K562 (cell line): ENCODE measurements around the gene ATL2. TPM values are rescaled to one million over a fixed set of nuclear protein-coding genes. Genes with fewer than 3 reads are reported as not detected.
A peak's percentile ranks its signal among the peaks of the same experiment; 100 is the strongest.

Experiments
- ATAC-seq: fragments of 200-7000 bp; cut with Tn5 transposase; 3 replicates; pipeline ENCODE4 v1.9.1; 2020; ENCODE audit warnings: moderate library complexity
- BruUV-seq: library from RNA; stranded (reverse); fragments of 400-500 nt; replicated peaks from 2 replicates; lab custom pipeline; 2021; lab: Mats Ljungman, UMichigan
- CTCF ChIA-PET: fragments of 300-600 bp; formaldehyde crosslinking; extraction: SDS; loops from one replicate; lab custom pipeline; 2021; ENCODE audit warnings: low intra/inter-chr PET ratio; lab: Yijun Ruan, JAX
- POLR2A ChIA-PET: fragments of 300-600, 350-650 bp; sonication (Branson Sonifier 250); formaldehyde crosslinking; extraction: SDS; loops from one replicate; lab custom pipeline; 2021; ENCODE audit warnings: antibody characterized with exemption, inconsistent platforms; lab: Yijun Ruan, JAX
- DNase-seq, 4 experiments: peaks; one replicate each; pipeline versions ENCODE4 v3.0.0 to v3.0.0-alpha.2; 2011 to 2018; ENCODE audit warnings: low spot score in 3 of 4, mixed read lengths in 3 of 4; ENCODE audit errors: extremely low read depth in 1 of 4
- FAIRE-seq: peaks from 2 replicates; lab custom pipeline; 2011; peaks lifted over from hg19 to GRCh38; lab: Jason Lieb, UNC
- H2AFZ ChIP-seq: 2 replicates; pipeline ENCODE4 v1.6.0; 2011; ENCODE audit warnings: low read depth, low read length, control low read depth, inconsistent platforms
- H3K27ac ChIP-seq: fragments of 200-600 bp; 3 replicates; pipeline ENCODE4 v1.8.0; 2011; ENCODE audit warnings: low read depth, mild to moderate bottlenecking, control low read depth, inconsistent platforms, low read length, moderate library complexity, mixed read lengths; ENCODE audit errors: extremely low read depth
- H3K27me3 ChIP-seq, 2 experiments: fragments of 300-600 bp in 1 of 2; 2 replicates in 1 of 2; 3 replicates in 1 of 2; pipeline versions ENCODE4 v1.6.0 to v1.8.0; 2011; ENCODE audit warnings: inconsistent platforms in 2 of 2, low read length in 2 of 2, mild to moderate bottlenecking in 1 of 2, mixed read lengths in 1 of 2, moderate library complexity in 1 of 2; ENCODE audit not compliant: control insufficient read depth in 2 of 2, insufficient read depth in 2 of 2
- H3K36me3 ChIP-seq: fragments of 300-600 bp; 3 replicates; pipeline ENCODE4 v1.8.0; 2011; ENCODE audit warnings: mild to moderate bottlenecking, low read length, inconsistent platforms; ENCODE audit not compliant: control insufficient read depth, insufficient read depth
- H3K4me1 ChIP-seq, 2 experiments: fragments of 200-600 bp in 1 of 2; replicated peaks in 1 of 2; 2 replicates in 1 of 2; 3 replicates in 1 of 2; pipeline versions ENCODE4 v1.5.1 to v1.8.0; 2011; ENCODE audit warnings: inconsistent platforms in 2 of 2, low read length in 2 of 2, mild to moderate bottlenecking in 1 of 2, mixed read lengths in 1 of 2, moderate library complexity in 1 of 2; ENCODE audit not compliant: control insufficient read depth in 2 of 2, insufficient read depth in 2 of 2
- H3K4me2 ChIP-seq: 2 replicates; pipeline ENCODE4 v1.6.1; 2011; ENCODE audit warnings: low read length, control low read depth, inconsistent platforms, mixed read lengths; ENCODE audit not compliant: insufficient read depth
- H3K4me3 ChIP-seq: fragments of 200-600 bp; sonication (generic), shearing (Covaris generic); 2 replicates; pipeline ENCODE4 v1.5.1; 2016; ENCODE audit warnings: control low read depth, inconsistent platforms
- H3K79me2 ChIP-seq: fragments of 200-600 bp; 3 replicates; pipeline ENCODE4 v1.8.0; 2011; ENCODE audit warnings: low read length, inconsistent platforms; ENCODE audit not compliant: control insufficient read depth, insufficient read depth
- H3K9ac ChIP-seq, 2 experiments: 2 replicates each; pipeline versions ENCODE4 v1.6.0 to v1.6.1; 2011; ENCODE audit warnings: low read depth in 2 of 2, low read length in 2 of 2, control low read depth in 1 of 2, inconsistent platforms in 1 of 2, mild to moderate bottlenecking in 1 of 2, mixed read lengths in 1 of 2; ENCODE audit not compliant: insufficient read depth in 1 of 2
- H3K9me1 ChIP-seq: one replicate; pipeline ENCODE4 v1.6.0; 2011; ENCODE audit warnings: inconsistent platforms, mild to moderate bottlenecking, low read length, moderate library complexity; ENCODE audit not compliant: control insufficient read depth, insufficient read depth
- H3K9me3 ChIP-seq: replicated peaks from 2 replicates; pipeline ENCODE4 v1.5.1; 2011; ENCODE audit warnings: low read depth, low read length, inconsistent platforms; ENCODE audit not compliant: control insufficient read depth, insufficient read depth
- H4K20me1 ChIP-seq: replicated peaks from 2 replicates; pipeline ENCODE4 v1.6.1; 2011; ENCODE audit warnings: low read length, inconsistent platforms, mixed read lengths; ENCODE audit not compliant: control insufficient read depth, insufficient read depth
- ARHGAP35 ChIP-seq: fragments of 450-650 bp; IDR thresholded peaks from 2 replicates; pipeline ENCODE4 v1.6.1; 2018; ENCODE audit not compliant: partially characterized antibody
- EGR1 ChIP-seq: fragments of 450-650 bp; conservative IDR thresholded peaks from 2 replicates; pipeline ENCODE4 v1.6.1; 2017; ENCODE audit warnings: mild to moderate bottlenecking
- RAD21 ChIP-seq, 2 experiments: fragments of 250-450 bp in 1 of 2; fragments of 450-650 bp in 1 of 2; sonication (Bioruptor Pico) in 1 of 2; formaldehyde crosslinking in 1 of 2; IDR thresholded peaks in 1 of 2; conservative IDR thresholded peaks in 1 of 2; 2 replicates each; pipeline versions ENCODE4 v1.4.0 to v1.8.0; 2020 to 2022; ENCODE audit warnings: mild to moderate bottlenecking in 2 of 2, moderate library complexity in 1 of 2
- WGBS: fragments of 100-300 bp; shearing (Covaris generic); methylation state at CpG from one replicate; pipeline ENCODE4 v1.1.6; 2016; ENCODE audit warnings: low coverage, mixed read lengths; ENCODE audit not compliant: insufficient coverage; ENCODE audit errors: missing lambda C conversion rate; 5-methylcytosine and 5-hydroxymethylcytosine counted together
- in situ Hi-C: fragments of 300-500 bp; cut with MboI; formaldehyde crosslinking; loops from 4 replicates; pipeline ENCODE4 v1.15.0; 2018; ENCODE audit warnings: inconsistent platforms, mixed read lengths
- intact Hi-C: fragments of 100-400 bp; cut with micrococcal nuclease; formaldehyde crosslinking; loops from 2 replicates; pipeline ENCODE4 v1.14.2; 2022
- polyA plus RNA-seq, 8 experiments: library from polyadenylated mRNA; depleted of rRNA in 4 of 8; stranded (reverse) in 5 of 8; unstranded in 3 of 8; fragments of >200 nt; fragmentation: Nextera tagmentation in 2 of 8; fragmentation: Illumina TruSeq in 1 of 8; extraction: Ambion mirVana in 2 of 8; extraction: Trizol in 1 of 8; gene quantifications; 2 replicates each; pipeline versions ENCODE4 v1.2.1 to v1.2.3, GENCODE V29; 2011 to 2014; ENCODE audit warnings: inconsistent platforms in 1 of 8, missing spikeins in 1 of 8
- total RNA-seq, 7 experiments: library from RNA; depleted of rRNA in 6 of 7; stranded (reverse); fragments of >200 nt in 6 of 7; fragmentation: Illumina TruSeq in 2 of 7; extraction: Trizol in 2 of 7; gene quantifications; 2 replicates each; pipeline versions ENCODE4 v1.2.1 to v1.2.3, GENCODE V29; 2011 to 2021; ENCODE audit warnings: low replicate concordance in 1 of 7
- TF ChIP-seq, protein P1 (sequence below), 3 experiments: IDR thresholded peaks in 2 of 3; conservative IDR thresholded peaks in 1 of 3; 2 replicates each; pipeline ENCODE4 v1.5.1; 2011 to 2012; ENCODE audit warnings: low read length in 3 of 3, mild to moderate bottlenecking in 3 of 3, control low read depth in 2 of 3, improper control_type of control experiment in 1 of 3, inconsistent platforms in 1 of 3, low read depth in 1 of 3, mixed read lengths in 1 of 3, moderate library complexity in 1 of 3; ENCODE audit not compliant: insufficient read depth in 2 of 3

Gene ATL2
- total and polyA plus RNA-seq, 9 of the 15 experiments (the other 6 are each of a cell fraction or from before 2014, with no cell fraction given), result 12.0 to 80.8 (median 70.2) TPM

DNA sequence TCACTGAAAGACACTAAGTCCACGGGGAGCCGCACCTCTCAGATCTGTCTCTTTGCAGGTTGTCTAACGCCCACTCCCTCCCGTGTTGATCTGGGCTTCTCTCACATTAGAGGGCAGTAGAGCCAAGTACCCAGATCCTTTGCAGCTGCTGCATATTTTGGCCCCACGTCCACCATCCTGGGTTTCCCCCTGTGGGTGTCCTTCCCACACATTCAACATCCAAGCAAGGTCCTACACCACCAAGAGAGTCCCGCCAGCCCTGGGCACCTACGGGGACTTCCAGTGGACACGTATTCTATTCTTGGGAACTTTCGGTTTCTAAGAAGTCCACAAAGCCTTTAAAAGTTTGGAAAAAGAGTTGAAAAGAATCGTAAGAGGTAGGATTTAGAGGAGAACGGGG, 116.6 kb downstream of the ATL2 start:
- ATAC-seq, result peak; percentile 75
- TF ChIP-seq RAD21 (CRISPR knock-in tag; conservative IDR thresholded peaks at IDR 0.05 in 1 of 2, IDR thresholded peaks at IDR 0.05 in 1 of 2) (peak in 1 of 2 experiments; percentile 42; a peak in 2 of 4 replicates), EGR1 (peak; percentile 50), ARHGAP35 (no peak)
- TF ChIP-seq, protein P1, sequence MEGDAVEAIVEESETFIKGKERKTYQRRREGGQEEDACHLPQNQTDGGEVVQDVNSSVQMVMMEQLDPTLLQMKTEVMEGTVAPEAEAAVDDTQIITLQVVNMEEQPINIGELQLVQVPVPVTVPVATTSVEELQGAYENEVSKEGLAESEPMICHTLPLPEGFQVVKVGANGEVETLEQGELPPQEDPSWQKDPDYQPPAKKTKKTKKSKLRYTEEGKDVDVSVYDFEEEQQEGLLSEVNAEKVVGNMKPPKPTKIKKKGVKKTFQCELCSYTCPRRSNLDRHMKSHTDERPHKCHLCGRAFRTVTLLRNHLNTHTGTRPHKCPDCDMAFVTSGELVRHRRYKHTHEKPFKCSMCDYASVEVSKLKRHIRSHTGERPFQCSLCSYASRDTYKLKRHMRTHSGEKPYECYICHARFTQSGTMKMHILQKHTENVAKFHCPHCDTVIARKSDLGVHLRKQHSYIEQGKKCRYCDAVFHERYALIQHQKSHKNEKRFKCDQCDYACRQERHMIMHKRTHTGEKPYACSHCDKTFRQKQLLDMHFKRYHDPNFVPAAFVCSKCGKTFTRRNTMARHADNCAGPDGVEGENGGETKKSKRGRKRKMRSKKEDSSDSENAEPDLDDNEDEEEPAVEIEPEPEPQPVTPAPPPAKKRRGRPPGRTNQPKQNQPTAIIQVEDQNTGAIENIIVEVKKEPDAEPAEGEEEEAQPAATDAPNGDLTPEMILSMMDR (IDR thresholded peaks at IDR 0.05 in 2 of 3, conservative IDR thresholded peaks at IDR 0.05 in 1 of 3; ENCODE audit: insufficient read depth in 2 of 3, low read depth in 1 of 3, low read length in 3 of 3), result 0 out of 6 replicates have a peak, but pooled peaks of 1 of the 3 experiments have one; percentile 6
- CTCF ChIA-PET, result no interaction called here
- H3K4me2 ChIP-seq, result peak overlapping the region; percentile 52
- peaks cover 2% of the 10 kb centered on the region; the same call in 1 of the 2 replicates for H3K9me3 ChIP-seq
- no peaks in the 10 kb centered on the region for H3K36me3 ChIP-seq
- no peaks in the 10 kb centered on the region for H3K4me1 ChIP-seq
- H3K9me1 ChIP-seq, result no peaks in the 10 kb centered on the region
- H2AFZ ChIP-seq, result peak overlapping the region; percentile 58; the same call in 1 of the 2 replicates
- H3K9ac ChIP-seq, result peak overlapping the region in 1 of 2 experiments; percentile 29; a peak in 1 of 4 replicates
- intact Hi-C loops (no loop called here), in situ Hi-C loops (no loop called here)
- peak; percentile 11 for FAIRE-seq
- peaks cover 19 to 27% of the 10 kb centered on the region in 2 experiments; a peak in 4 of 5 replicates for H3K27me3 ChIP-seq
- H4K20me1 ChIP-seq, result no peaks in the 10 kb centered on the region
- POLR2A ChIA-PET, result no interaction called here
- H3K27ac ChIP-seq, result no peak overlapping the region
- peak in 2 of 4 experiments; percentile 13 to 23 for DNase-seq
- WGBS, result under 1% methylated on average over 11 of the region's 11 CpGs
- no TSS peak for BruUV-seq
- no peak overlapping the region for H3K4me3 ChIP-seq
- no peaks in the 10 kb centered on the region for H3K79me2 ChIP-seq
